HCT116 (cell line): ENCODE measurements around the gene SHF. TPM values are rescaled to one million over a fixed set of nuclear protein-coding genes. Genes with fewer than 3 reads are reported as not detected.

ENCODE experiments used
- ATAC-seq: fragments of 200-7000 bp; cut with Tn5 transposase; 2 replicates; pipeline ENCODE4 v1.9.1; 2020; ENCODE audit warnings: mild to moderate bottlenecking, moderate library complexity
- BruUV-seq: library from RNA; stranded (reverse); fragments of 400-500 nt; replicated peaks from 2 replicates; lab custom pipeline; 2021; lab: Mats Ljungman, UMichigan
- CTCF ChIA-PET: fragments of 300-600 bp; sonication (Branson Sonifier 250); formaldehyde crosslinking; loops from one replicate; lab custom pipeline; 2021; ENCODE audit warnings: antibody characterized with exemption; lab: Charles Lee
- POLR2A ChIA-PET: fragments of 300-600, 350-600 bp; sonication (Branson Sonifier 250); formaldehyde crosslinking; loops from one replicate; lab custom pipeline; 2021; ENCODE audit warnings: antibody characterized with exemption; lab: Charles Lee
- RAD21 ChIA-PET, 2 experiments: fragments of 300-600 bp; sonication (Branson Sonifier 250); formaldehyde crosslinking; loops; one replicate each; lab custom pipeline; 2023; ENCODE audit warnings: low total read pairs in 2 of 2; ENCODE audit not compliant: uncharacterized antibody in 2 of 2, unreplicated experiment in 2 of 2, low non-redundant PET in 1 of 2; lab: Charles Lee
- DNase-seq: peaks from one replicate; pipeline ENCODE4 v3.0.0-alpha.2; 2010; ENCODE audit warnings: low read depth, low spot score
- H2AFZ ChIP-seq: fragments of 200-600 bp; shearing (Covaris generic), sonication (generic); 2 replicates; pipeline ENCODE4 v1.6.1; 2017; ENCODE audit warnings: low read depth, mixed run types, mixed read lengths, antibody characterized with exemption, low read length; ENCODE audit not compliant: poor library complexity, severe bottlenecking
- H3K27ac ChIP-seq: 2 replicates; pipeline ENCODE4 v1.5.1; 2012; ENCODE audit warnings: low read depth, low read length
- H3K27me3 ChIP-seq: fragments of 200-600 bp; sonication (generic); 2 replicates; pipeline ENCODE4 v1.6.1; 2016; ENCODE audit warnings: mixed run types, low read length, mixed read lengths; ENCODE audit not compliant: insufficient read depth
- H3K36me3 ChIP-seq, 2 experiments: fragments of 200-500 bp in 1 of 2; fragments of 200-600 bp in 1 of 2; sonication (Bioruptor generic) in 1 of 2; sonication (generic) in 1 of 2; 2 replicates each; pipeline versions ENCODE4 v1.5.1 to v1.6.1; 2014 to 2016; ENCODE audit warnings: low read length in 2 of 2, inconsistent platforms in 1 of 2, mixed read lengths in 1 of 2, mixed run types in 1 of 2; ENCODE audit not compliant: insufficient read depth in 2 of 2, control insufficient read depth in 1 of 2
- H3K4me1 ChIP-seq, 2 experiments: fragments of 200-600 bp in 1 of 2; sonication (generic) in 1 of 2; 2 replicates each; pipeline versions ENCODE4 v1.5.1 to v1.6.1; 2012 to 2017; ENCODE audit warnings: low read length in 2 of 2, inconsistent platforms in 1 of 2, mild to moderate bottlenecking in 1 of 2, mixed read lengths in 1 of 2, mixed run types in 1 of 2, moderate library complexity in 1 of 2; ENCODE audit not compliant: insufficient read depth in 2 of 2, control insufficient read depth in 1 of 2
- H3K4me2 ChIP-seq: fragments of 200-600 bp; sonication (generic); 2 replicates; pipeline ENCODE4 v1.6.1; 2017; ENCODE audit warnings: mixed run types, low read length, mixed read lengths
- H3K4me3 ChIP-seq, 2 experiments: fragments of 200-600 bp in 1 of 2; sonication (generic) in 1 of 2; replicated peaks in 1 of 2; 2 replicates each; pipeline ENCODE4 v1.5.1; 2011 to 2016; ENCODE audit warnings: low read length in 2 of 2, control low read depth in 1 of 2, low read depth in 1 of 2, mild to moderate bottlenecking in 1 of 2, mixed read lengths in 1 of 2, mixed run types in 1 of 2
- H3K79me2 ChIP-seq: fragments of 200-600 bp; sonication (generic); 2 replicates; pipeline ENCODE4 v1.6.1; 2017; ENCODE audit warnings: mild to moderate bottlenecking, mixed run types, low read length, moderate library complexity, mixed read lengths; ENCODE audit not compliant: insufficient read depth
- H3K9ac ChIP-seq: fragments of 200-600 bp; sonication (generic); 2 replicates; pipeline ENCODE4 v1.6.1; 2016; ENCODE audit warnings: low read length, mixed read lengths
- H3K9me2 ChIP-seq: fragments of 200-600 bp; sonication (generic), shearing (Covaris generic); 2 replicates; pipeline ENCODE4 v1.6.1; 2017; ENCODE audit warnings: mixed run types, mild to moderate bottlenecking, moderate library complexity; ENCODE audit not compliant: insufficient read depth
- H3K9me3 ChIP-seq, 2 experiments: fragments of 200-500 bp in 1 of 2; fragments of 200-600 bp in 1 of 2; sonication (Bioruptor generic) in 1 of 2; sonication (generic) in 1 of 2; 2 replicates each; pipeline ENCODE4 v1.6.1; 2014 to 2017; ENCODE audit warnings: low read length in 2 of 2, mixed read lengths in 2 of 2, inconsistent platforms in 1 of 2, low read depth in 1 of 2, mild to moderate bottlenecking in 1 of 2, mixed run types in 1 of 2, moderate library complexity in 1 of 2; ENCODE audit not compliant: control insufficient read depth in 1 of 2, insufficient read depth in 1 of 2
- H4K20me1 ChIP-seq: fragments of 200-600 bp; sonication (generic), shearing (Covaris generic); 2 replicates; pipeline ENCODE4 v1.6.1; 2017; ENCODE audit warnings: mixed run types, mild to moderate bottlenecking, moderate library complexity; ENCODE audit not compliant: insufficient read depth
- CTCF ChIP-seq, 3 experiments: fragments of 200-600 bp in 1 of 3; sonication (generic) in 1 of 3; IDR thresholded peaks in 2 of 3; conservative IDR thresholded peaks in 1 of 3; 2 replicates each; pipeline ENCODE4 v1.5.1; 2012 to 2017; ENCODE audit warnings: low read depth in 2 of 3, low read length in 2 of 3, antibody characterized with exemption in 1 of 3, borderline replicate concordance in 1 of 3, control low read depth in 1 of 3, mild to moderate bottlenecking in 1 of 3, mixed read lengths in 1 of 3, mixed run types in 1 of 3, moderate library complexity in 1 of 3; ENCODE audit not compliant: insufficient read depth in 1 of 3
- FOSL1 ChIP-seq: IDR thresholded peaks from 2 replicates; pipeline ENCODE4 v1.6.1; 2012; ENCODE audit warnings: low read depth
- POLR2A ChIP-seq: IDR thresholded peaks from 2 replicates; pipeline ENCODE4 v1.7.0; 2011; ENCODE audit warnings: borderline replicate concordance; ENCODE audit not compliant: insufficient read depth, insufficient read length; ENCODE audit errors: extremely low read depth
- RAD21 ChIP-seq: IDR thresholded peaks from 2 replicates; pipeline ENCODE4 v1.6.1; 2012; ENCODE audit warnings: low read depth, mild to moderate bottlenecking
- SIN3A ChIP-seq: IDR thresholded peaks from 2 replicates; pipeline ENCODE4 v1.6.1; 2012; ENCODE audit warnings: low read depth
- ZNF274 ChIP-seq: fragments of 200-500 bp; sonication (Bioruptor generic); IDR thresholded peaks from 2 replicates; pipeline ENCODE4 v1.6.1; 2014; ENCODE audit warnings: mild to moderate bottlenecking, low read depth, low read length, inconsistent platforms
- intact Hi-C: fragments of 100-400 bp; cut with micrococcal nuclease; formaldehyde crosslinking; loops from 2 replicates; pipeline ENCODE4 v1.10.0; 2022
- total RNA-seq: library from RNA; stranded (reverse); gene quantifications from one replicate; pipeline ENCODE4 v1.2.1, GENCODE V29; 2021; ENCODE audit not compliant: unreplicated experiment

The SHF gene
- total RNA-seq, 1 experiment from 2014 or later: 2.6 TPM

- Histone ChIP-seq H3K27ac (no peak overlapping the region; the same call in 1 of the 2 replicates), H3K79me2 (no peaks in the 10 kb centered on the region), H3K4me1 (peaks cover 12 to 41% of the 10 kb centered on the region in 2 experiments), H3K4me3 (no peak overlapping the region), H3K27me3 (no peaks in the 10 kb centered on the region), H2AFZ (no peak overlapping the region)
- peak; percentile 60 for DNase-seq
- CTCF ChIA-PET: interaction anchor here (0.7 to 2.7 kb wide), 9 partner anchors 11 to 278 kb away, joined by 3 to 13 read pairs (median 3); a partner anchor contains a TSS
- TF ChIP-seq POLR2A (no peak), FOSL1 (no peak), ZNF274 (no peak), CTCF (IDR thresholded peaks at IDR 0.05 in 2 of 3, conservative IDR thresholded peaks at IDR 0.05 in 1 of 3; ENCODE audit: borderline replicate concordance in 1 of 3, insufficient read depth in 1 of 3, low read depth in 2 of 3, low read length in 2 of 3) (peak; percentile 67 to 91 (median 83)), RAD21 (peak; percentile 56)
- TF ChIP-seq, all 23 proteins: peak for 2
- RAD21 ChIA-PET: no interaction called here
- peak; percentile 84 for ATAC-seq
- Histone ChIP-seq H3K9me2 (no peaks in the 10 kb centered on the region), H4K20me1 (no peaks in the 10 kb centered on the region), H3K36me3 (no peaks in the 10 kb centered on the region), H3K9ac (no peak overlapping the region), H3K9me3 (no peaks in the 10 kb centered on the region), H3K4me2 (peak overlapping the region; percentile 50)
- no TSS peak for BruUV-seq
- intact Hi-C loops: no loop called here
- POLR2A ChIA-PET: no interaction called here
Measured at GRCh38 chr15:45179221-45179985, 8.4 kb downstream of the SHF start.

- Histone ChIP-seq H3K4me3 (no peak overlapping the region), H3K4me2 (no peak overlapping the region), H4K20me1 (no peaks in the 10 kb centered on the region), H3K36me3 (no peaks in the 10 kb centered on the region), H3K79me2 (no peaks in the 10 kb centered on the region), H3K4me1 (peaks cover 3 to 25% of the 10 kb centered on the region in 2 experiments; a peak in 3 of 4 replicates), H3K9me3 (no peaks in the 10 kb centered on the region), H2AFZ (no peak overlapping the region), H3K9ac (no peak overlapping the region), H3K27me3 (no peaks in the 10 kb centered on the region), H3K9me2 (no peaks in the 10 kb centered on the region), H3K27ac (no peak overlapping the region)
- DNase-seq (no peak), ATAC-seq (no peak)
- ChIA-PET CTCF (no interaction called here), POLR2A (no interaction called here), RAD21 (no interaction called here)
- BruUV-seq: no TSS peak
- intact Hi-C loops: no loop called here
- TF ChIP-seq SIN3A: no peak
Measured at GRCh38 chr15:45177285-45177684, 10.5 kb downstream of the SHF start.
